Right lung (tissue), 10 donors: ENCODE measurements around the gene LHCGR. TPM values are rescaled to one million over a fixed set of nuclear protein-coding genes. Genes with fewer than 3 reads are reported as not detected.

Source experiments
- DNase-seq, 2 donors: peaks; one replicate each; pipeline ENCODE4 v3.0.0-alpha.2; 2013
- long read RNA-seq, 8 donors: transcript quantifications; one replicate each; lab custom pipeline, GENCODE V29; 2026
- polyA plus RNA-seq, 5 donors: library from polyadenylated mRNA; unstranded; fragments of 120-200 nt; gene quantifications; one replicate each; pipeline versions ENCODE4 v1.2.1 to v1.2.3, GENCODE V29; 2013; ENCODE audit warnings: inconsistent platforms in 1 of 5, low replicate concordance in 1 of 5; ENCODE audit not compliant: insufficient read length in 5 of 5, insufficient read depth in 1 of 5

Gene LHCGR
- under 1 TPM in 4 of 5 donors, not detected in 1; 0.06 to 0.21 (median 0.11) TPM for polyA plus RNA-seq
- long read RNA-seq, donor 1, result 0 reads
- long read RNA-seq, donor 2, result 0 reads
- long read RNA-seq, donor 3, result 0 reads
- long read RNA-seq, donor 4, result 0 reads
- long read RNA-seq, donor 5, result 0 reads
- long read RNA-seq, donor 6, result 0 reads
- long read RNA-seq, donor 7, result 0 reads
- long read RNA-seq, donor 8, result 0 reads

GRCh38 chr2:48755473-48755872, at the start of gene LHCGR:
Gene LHCGR (minus strand): TSS chr2:48755724. CDS start chr2:48755671, 53 bp downstream.
- peak in 1 of 2 donors; percentile 3 for DNase-seq

GRCh38 chr2:48799601-48800000, 44.1 kb upstream of the LHCGR start:
- no peak for DNase-seq

DNA sequence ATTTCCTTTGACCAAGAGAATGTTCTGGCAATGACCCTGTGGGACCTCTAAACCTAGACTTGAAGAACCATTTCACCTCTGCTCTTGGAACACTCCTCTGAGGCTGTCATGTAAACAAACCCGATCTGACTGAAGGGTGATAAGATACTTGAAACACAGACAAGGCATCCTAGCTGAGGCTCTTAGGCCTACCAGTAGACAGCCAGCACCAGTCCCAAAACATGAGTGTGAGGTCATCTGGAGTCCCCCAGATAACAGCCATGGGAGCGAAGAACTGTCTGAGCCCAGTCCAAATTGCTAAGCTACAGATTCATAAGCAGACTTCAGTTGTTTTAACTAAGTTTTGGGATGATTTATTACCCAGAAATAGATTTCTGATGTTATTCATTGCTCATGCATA, 39.5 kb upstream of the LHCGR start:
- no peak for DNase-seq

DNA sequence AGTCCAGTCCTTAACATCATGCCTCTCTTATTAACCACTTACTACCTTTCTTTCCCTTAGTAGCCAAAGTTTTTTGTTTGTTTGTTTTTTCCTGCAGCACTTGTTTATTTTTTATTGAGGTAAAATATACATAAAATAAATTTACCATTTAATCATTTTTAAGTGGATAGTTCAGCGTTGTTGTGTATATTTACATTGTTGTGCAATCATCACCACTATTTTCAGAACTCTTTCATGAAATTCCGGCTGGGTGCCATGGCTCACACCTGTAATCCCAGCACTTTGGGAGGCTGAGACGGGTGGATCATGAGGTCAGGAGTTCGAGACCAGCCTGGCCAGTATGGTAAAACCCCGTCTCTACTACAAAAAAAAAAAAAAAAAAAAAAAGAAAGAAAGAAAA, 38.1 kb upstream of the LHCGR start:
- no peak for DNase-seq

DNA sequence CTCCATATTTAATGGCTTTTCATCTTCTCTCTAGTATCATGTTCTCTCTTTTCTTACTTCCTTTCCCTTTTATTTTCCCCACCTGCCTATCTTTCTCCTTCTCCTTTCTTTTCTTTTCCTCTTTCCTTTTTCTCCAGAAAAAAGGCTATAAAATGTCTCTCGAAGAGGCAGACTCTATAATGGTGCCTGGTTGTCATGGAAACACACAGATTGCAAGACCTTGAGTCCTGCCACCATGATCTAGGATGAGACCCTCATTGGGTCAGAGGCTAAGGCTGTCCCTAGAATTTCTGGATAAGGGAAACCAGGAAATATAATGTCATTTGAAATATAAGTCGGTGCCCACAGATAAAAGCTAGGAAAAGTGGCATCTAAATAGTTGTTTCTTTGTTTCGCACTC, 36.5 kb upstream of the LHCGR start:
- DNase-seq, result no peak

DNA sequence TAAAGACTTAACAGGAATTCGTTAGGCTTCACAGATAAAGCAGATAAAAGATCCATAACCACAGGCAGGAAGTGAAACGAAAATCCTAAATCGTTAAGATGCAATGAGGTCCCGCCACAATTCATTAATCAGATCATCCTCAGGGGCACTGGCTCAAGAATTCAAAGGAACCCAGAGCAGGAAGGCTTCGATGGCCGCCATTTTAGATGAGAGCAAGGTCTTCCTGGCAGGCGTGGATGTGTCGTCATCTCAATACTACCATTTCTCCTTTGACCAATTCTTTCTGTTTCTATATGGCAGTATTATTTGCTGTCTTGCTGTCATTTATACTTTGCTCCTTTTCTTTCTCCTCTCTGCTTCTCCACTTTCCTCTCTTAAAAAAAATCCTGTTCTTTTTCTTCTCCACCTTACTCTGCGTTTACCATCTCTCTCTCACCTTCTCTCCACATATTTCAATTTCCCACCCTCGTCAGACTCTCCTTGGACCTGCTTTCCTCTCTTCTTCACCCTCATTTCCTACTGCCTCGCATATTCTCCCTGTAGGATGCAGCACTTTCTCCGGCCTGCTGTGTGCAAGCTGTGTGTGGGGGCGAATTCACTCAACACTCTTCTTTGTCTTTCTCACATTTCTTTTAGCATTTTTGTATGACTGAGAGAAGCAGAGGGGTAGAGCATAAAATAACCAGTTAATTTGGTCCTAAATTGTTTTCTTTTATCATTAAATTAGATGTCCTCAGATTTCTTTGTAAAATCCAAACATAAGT, 35.1 kb upstream of the LHCGR start:
- no peak for DNase-seq

GRCh38 chr2:48787580-48787979, 32.1 kb upstream of the LHCGR start:
- no peak for DNase-seq

- peak; percentile 12 to 17 for DNase-seq
Measured at GRCh38 chr2:48781366-48781765, 25.8 kb upstream of the LHCGR start.

DNA sequence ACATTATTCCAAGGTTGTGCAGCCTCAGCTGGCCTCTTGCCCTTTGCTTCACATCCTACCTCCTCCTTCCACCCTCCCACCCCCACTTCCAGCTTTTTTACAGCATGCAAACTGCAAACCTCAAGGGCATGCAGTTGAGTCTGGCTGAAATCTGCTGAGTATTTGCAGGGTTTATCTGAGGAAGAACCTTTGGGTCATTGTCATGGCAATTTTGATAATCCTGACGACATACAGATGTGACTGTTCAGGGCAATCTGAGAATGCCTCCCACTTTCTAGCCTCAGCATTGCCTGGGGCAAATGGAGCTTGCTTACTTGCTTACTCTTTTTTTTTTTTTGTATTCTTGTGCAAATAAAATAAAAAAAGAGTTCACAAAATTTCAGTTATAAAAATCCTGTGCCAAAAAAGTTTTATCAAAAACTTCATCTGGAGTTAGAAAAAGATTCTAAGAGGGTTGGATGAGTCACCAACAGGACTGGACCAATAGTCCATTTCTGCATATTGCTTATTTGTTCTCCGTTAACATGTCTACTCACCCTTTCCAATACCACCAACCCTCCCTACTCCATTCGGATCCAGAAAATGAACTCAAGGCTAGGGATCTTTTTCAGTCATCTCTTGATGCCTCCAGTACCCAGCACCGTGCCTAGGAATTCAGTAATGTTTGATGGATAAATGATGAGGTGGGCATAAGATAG, 23.6 kb upstream of the LHCGR start:
- no peak for DNase-seq

DNA sequence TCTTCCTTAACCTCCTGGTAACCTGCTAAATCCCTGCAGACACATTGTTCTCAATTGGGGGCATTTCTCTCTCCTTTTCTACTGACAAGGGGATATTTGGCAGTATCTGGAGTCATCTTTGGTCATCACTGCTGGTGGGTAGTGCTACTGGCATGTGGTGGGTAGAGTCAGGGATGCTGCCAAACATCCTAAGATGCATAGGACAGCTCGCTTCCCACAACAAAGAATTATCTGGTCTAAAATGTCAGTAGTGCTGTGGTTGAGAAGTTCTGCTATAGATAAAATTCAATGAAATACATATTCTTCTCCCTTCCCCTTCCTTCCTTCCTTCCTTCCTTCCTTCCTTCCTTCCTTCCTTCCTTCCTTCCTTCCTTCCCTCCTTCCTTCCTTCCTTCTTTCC, 18.7 kb upstream of the LHCGR start:
- DNase-seq, result no peak

DNA sequence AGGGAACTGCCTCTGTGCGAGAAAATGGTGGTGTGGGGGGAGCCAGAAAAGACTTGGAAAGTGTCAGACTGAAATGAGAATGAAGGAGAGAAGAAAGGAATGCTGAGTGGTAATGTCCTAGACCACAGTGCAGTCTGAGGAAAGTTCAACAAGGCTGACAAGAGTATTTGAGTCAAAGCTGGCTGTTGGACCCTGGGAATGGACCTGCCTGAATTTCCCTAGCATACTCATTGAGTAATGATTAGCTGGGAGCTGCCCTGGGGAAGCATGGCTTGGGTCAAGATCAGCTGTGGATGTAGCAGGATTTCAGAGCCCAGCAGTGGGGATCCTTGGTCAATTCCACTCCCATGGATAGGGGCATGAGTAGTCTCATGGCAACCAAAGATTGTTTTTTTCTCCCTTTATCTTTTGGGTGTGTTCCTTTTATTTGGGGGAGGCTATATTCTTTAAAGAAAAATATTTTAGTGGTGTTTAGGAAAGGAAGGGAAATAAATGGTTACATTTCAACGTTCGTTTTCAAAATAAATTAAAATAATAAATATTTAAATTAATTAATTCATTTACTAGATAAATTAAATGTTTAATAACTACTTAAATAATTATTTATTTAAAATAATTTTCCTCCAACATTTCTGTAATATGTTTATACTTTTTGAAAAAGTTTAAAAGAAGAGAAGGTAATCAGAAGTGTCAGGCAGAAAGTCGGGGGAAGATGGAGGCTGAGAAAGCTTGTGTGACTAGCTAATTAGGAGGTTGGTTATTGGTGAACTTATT, 15.9 kb upstream of the LHCGR start:
- no peak for DNase-seq

GRCh38 chr2:48770181-48770580, 14.7 kb upstream of the LHCGR start:
- no peak for DNase-seq

GRCh38 chr2:48768669-48769068, 13.1 kb upstream of the LHCGR start:
- no peak for DNase-seq

DNA sequence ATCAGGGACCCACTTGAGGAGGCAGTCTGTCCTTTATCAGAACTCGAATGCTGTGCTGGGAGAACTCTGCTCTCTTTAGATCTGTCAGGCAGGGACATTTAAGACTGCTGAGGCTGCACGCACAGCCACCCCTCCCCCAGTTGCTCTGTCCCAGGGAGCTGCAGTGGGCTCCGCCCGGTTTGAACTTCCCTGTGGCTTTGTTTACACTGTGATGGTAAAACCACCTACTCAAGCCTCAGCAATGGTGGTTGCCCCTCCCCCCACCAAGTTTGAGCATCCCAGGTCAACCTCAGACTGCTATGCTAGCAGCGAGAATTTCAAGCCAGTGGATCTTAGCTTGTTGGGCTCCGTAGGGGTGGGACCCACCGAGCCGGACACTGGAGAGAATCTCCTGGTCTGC, 11.8 kb upstream of the LHCGR start:
- DNase-seq, result no peak

DNA sequence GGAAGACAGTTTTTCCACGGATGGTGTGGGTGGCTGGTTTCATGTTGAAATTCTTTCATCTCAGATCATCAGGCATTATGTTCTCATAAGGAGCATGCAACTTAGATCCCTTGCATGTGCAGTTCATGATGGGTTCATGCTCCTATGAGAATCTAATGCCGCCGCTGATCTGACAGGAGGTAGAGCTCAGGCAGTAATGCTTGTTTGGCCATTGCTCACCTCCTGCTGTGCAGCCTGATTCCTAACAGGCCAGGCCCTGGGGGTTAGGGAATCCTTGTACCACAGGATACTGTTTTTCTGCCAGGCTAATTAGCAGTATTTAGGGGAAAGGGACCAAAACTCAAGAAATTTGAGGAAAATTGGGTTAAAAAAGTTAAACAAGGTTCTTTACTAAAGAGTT, 5.3 kb upstream of the LHCGR start:
- DNase-seq, result no peak

DNA sequence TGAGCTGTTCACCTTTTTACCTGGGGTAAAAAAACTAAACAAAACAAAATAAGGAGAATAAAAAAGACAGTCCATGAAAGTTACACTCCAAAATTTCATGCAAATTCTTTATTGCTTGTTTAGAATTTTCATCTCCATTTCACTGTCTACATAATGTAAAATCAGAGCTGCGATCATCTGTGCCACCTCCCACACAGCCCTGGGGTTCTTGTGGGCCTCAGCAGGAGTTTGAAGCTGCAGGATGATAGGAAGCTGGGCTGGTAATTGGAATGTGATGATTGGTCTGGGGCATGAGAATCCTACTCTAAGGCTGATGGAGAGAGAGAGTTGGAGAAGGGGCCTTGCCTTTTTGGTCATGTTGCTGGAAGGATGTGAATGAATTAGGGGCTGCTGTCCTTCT, 4.2 kb upstream of the LHCGR start:
- no peak for DNase-seq

DNA sequence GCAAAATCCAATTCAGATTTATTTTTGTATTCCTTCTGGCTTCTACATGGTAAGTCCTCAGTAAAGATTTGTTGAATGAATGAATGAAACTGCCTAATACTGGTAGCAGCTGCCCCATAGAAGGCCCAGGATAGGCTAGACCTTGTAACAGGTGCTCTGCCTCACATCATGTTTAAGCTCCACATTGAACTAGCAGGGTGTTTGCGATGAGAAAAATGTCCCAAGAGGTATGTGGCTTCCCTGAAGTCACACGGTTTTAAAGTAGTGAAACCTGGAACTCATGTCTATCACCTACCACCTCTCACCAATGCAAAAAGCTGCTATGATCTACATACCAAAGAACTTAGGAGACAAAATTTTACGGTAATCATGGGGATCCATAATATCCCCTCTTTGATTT, 765 bp upstream of the LHCGR start:
- DNase-seq, result no peak

DNA sequence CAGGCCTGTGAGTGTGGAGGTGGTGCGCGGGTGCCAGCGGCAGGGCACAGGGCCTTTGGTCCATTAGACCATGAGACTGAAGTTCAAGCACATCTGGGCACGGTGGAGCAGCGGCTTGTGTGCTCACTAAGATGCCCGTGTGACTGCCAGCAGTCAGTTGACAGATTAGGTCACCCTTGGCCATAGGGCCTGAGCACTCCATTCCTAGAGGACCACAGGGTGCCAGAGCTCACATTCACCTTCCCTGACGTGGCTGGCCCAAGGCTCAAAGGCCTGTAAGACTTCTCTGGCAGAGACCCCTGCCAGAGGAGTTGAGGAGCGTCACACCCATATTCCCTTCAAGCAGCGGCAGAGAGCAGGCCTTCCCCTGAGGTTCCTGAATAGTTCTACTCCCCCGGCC, 650 bp downstream of the LHCGR start:
- no peak for DNase-seq

DNA sequence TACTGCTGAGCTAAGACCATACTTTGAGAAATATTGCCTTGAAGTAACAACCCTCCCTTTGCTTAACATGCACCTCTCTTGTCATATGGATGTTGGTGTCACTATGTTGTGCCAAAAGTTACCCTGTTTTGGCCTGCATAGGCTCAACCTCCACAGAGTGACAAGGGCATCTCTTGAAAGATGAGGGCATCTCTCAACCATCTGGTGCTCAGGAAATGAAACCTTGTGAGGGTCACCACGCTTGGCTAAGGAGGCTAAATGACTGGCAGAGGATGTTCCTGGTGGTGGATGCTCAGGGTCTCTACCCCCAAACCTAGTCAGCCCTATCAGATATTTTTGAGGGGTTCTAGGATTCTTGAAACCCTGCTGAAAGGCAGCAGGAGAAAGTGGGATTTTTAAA, 2.3 kb downstream of the LHCGR start:
- DNase-seq, result no peak

DNA sequence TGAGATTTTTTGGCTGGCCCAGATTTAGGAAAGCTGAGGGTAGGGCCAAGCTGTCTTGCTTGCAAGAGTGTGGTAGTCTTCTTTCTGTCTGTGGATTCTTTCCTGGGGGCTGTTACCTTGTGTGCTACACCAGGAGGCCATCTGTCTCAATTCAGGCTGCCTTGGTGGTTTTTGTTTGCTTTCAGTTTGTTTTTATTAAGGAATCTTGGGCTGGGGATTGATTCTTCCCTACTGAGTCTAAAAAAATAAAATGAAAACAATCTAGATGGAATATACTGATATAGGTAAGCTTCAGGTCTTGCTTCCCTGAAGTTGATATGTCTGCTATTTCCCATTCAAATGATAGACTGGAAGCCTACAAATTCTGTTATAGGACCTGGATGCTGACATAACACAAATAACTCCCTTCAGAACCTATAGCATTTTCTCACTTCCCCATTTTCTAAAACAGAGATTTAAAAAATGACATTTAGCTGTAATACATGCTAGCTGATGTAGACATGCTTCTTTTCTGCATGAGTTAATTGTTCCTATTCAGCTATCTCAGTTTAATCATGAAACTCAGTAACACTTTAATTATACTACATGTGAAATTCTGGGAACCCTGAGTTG, 5.3 kb downstream of the LHCGR start:
- DNase-seq, result no peak

DNA sequence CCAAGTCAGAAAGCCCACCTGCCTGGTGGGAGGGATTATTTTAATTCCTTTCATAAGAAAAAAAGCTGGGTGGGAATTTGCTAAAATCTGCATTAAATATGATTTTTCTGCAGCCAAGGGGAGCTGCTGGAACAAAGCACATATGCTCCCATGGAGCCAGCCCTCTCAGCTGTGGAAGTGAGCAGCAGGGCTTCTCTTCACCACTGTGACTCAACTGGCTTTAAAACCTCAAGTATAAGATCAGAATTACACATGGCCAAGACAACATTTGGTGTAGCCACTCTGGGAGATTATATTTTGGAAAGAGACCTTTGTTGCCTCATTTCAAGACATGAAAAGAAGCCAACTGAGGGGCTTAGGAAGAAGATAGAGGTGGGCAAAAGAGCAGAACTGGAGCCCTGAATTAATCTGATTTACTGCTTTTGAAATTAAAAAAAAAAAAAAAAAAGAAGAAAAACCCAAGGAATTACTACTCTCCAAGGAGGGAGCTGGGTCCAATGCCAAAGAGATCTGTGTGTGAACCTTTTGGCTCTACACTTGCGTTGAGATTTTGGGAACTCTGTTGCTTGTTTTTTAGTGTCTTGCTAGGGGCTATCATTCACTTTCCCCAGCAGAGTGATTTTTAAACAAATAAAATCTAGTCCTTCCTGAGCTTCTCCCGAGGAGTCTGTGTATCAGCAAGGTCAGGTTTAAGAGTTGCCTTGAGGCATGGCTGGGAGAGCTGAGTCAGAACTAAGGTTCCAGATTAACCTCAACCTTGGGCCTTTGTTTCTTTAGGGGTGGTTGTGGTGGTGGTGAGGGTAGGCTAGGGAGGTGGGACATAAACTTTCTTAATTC, 6.0 kb downstream of the LHCGR start:
- DNase-seq, result no peak
